ENCODE data around the gene ZNF586.

- no peak for TF ChIP-seq POLR2AphosphoS2 (IDR thresholded peaks at IDR 0.05; ENCODE audit: low read depth, low read length)
- TF ChIP-seq EZH2 (IDR thresholded peaks at IDR 0.05; ENCODE audit: borderline replicate concordance, control insufficient read depth, low read depth, low read length): no peak
- no peak for TF ChIP-seq EP300 (IDR thresholded peaks at IDR 0.05; ENCODE audit: borderline replicate concordance in 1 of 2, control insufficient read depth in 1 of 2, low read depth in 2 of 2, low read length in 2 of 2)
- TF ChIP-seq SIN3A (IDR thresholded peaks at IDR 0.05; ENCODE audit: low read depth, low read length): no peak
- no peak for TF ChIP-seq BCL3 (IDR thresholded peaks at IDR 0.05; ENCODE audit: borderline replicate concordance, insufficient read depth, low read depth, low read length, poor library complexity, severe bottlenecking)
- TF ChIP-seq ZNF207 (IDR thresholded peaks at IDR 0.05; ENCODE audit: borderline replicate concordance): no peak
- no peak for TF ChIP-seq ZNF274 (IDR thresholded peaks at IDR 0.05; ENCODE audit: insufficient read depth, insufficient read length)
- no peak for TF ChIP-seq RCOR1 (conservative IDR thresholded peaks at IDR 0.05; ENCODE audit: low read depth, low read length)
- TF ChIP-seq, protein P1, sequence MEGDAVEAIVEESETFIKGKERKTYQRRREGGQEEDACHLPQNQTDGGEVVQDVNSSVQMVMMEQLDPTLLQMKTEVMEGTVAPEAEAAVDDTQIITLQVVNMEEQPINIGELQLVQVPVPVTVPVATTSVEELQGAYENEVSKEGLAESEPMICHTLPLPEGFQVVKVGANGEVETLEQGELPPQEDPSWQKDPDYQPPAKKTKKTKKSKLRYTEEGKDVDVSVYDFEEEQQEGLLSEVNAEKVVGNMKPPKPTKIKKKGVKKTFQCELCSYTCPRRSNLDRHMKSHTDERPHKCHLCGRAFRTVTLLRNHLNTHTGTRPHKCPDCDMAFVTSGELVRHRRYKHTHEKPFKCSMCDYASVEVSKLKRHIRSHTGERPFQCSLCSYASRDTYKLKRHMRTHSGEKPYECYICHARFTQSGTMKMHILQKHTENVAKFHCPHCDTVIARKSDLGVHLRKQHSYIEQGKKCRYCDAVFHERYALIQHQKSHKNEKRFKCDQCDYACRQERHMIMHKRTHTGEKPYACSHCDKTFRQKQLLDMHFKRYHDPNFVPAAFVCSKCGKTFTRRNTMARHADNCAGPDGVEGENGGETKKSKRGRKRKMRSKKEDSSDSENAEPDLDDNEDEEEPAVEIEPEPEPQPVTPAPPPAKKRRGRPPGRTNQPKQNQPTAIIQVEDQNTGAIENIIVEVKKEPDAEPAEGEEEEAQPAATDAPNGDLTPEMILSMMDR (IDR thresholded peaks at IDR 0.05 in 2 of 3, conservative IDR thresholded peaks at IDR 0.05 in 1 of 3; ENCODE audit: control insufficient read depth in 2 of 3, extremely low read depth in 1 of 3, insufficient read depth in 1 of 3, low read depth in 3 of 3, low read length in 3 of 3): peak; percentile 14 to 21 (median 18); a peak in 1 of 6 replicates
- TF ChIP-seq POLR2AphosphoS5 (IDR thresholded peaks at IDR 0.05; ENCODE audit: low read length): no peak
- no peak for TF ChIP-seq JUNB (IDR thresholded peaks at IDR 0.05)
These were observed 60.7 kb downstream of the ZNF586 start, which contains the start of gene ZNF587B for GRCh38 chr19:57830071-57830602.
